Activated CD4-positive, alpha-beta T cell treated with anti-CD3 and anti-CD28 coated beads, Interleukin-2, amount 50 U/mL, for 1 hour (primary cell): ENCODE measurements around the gene PIP5K1A.
"Not testable (repeated sequence)": the region's sequence is repeated elsewhere in the genome, so short reads cannot be mapped to it uniquely, and the experiment has no call there.

Experiments
- DNase-seq: peaks from one replicate; pipeline ENCODE4 v3.0.0-alpha.2; 2020

The PIP5K1A gene

GRCh38 chr1:151193856-151194255, 4.5 kb upstream of the PIP5K1A start:
- DNase-seq = no peak

GRCh38 chr1:151194894-151195594, 3.3 kb upstream of the PIP5K1A start:
- DNase-seq = not testable (repeated sequence)

GRCh38 chr1:151196292-151196800, 2.0 kb upstream of the PIP5K1A start:
- DNase-seq = peak; percentile 49

GRCh38 chr1:151197863-151198253, 494 bp upstream of the PIP5K1A start:
- DNase-seq = no peak

GRCh38 chr1:151199873-151200581, 1.7 kb downstream of the PIP5K1A start:
- no peak for DNase-seq

GRCh38 chr1:151205381-151205965, 7.1 kb downstream of the PIP5K1A start:
- DNase-seq = not testable (repeated sequence)

- DNase-seq = no peak
Observed at GRCh38 chr1:151210830-151211229, 12.5 kb downstream of the PIP5K1A start.

GRCh38 chr1:151211972-151212705, 13.8 kb downstream of the PIP5K1A start:
- no peak for DNase-seq

- DNase-seq = no peak
Observed at GRCh38 chr1:151213560-151213959, 15.2 kb downstream of the PIP5K1A start.

GRCh38 chr1:151221616-151222015, 23.3 kb downstream of the PIP5K1A start:
- DNase-seq = no peak

GRCh38 chr1:151222130-151222529, 23.8 kb downstream of the PIP5K1A start:
- no peak for DNase-seq

- no peak for DNase-seq
Observed at GRCh38 chr1:151235235-151235634, 36.9 kb downstream of the PIP5K1A start.

GRCh38 chr1:151237678-151238466, 39.5 kb downstream of the PIP5K1A start:
- no peak for DNase-seq

- DNase-seq = no peak
Observed at GRCh38 chr1:151238467-151238739, 40.1 kb downstream of the PIP5K1A start.

GRCh38 chr1:151242442-151242841, 44.1 kb downstream of the PIP5K1A start:
- no peak for DNase-seq

- no peak for DNase-seq
Observed at GRCh38 chr1:151243683-151244216, 45.4 kb downstream of the PIP5K1A start.

- DNase-seq = no peak
Observed at GRCh38 chr1:151246786-151247185, 48.4 kb downstream of the PIP5K1A start.

GRCh38 chr1:151251656-151252470, 53.5 kb downstream of the PIP5K1A start:
- DNase-seq = peak; percentile 63

- DNase-seq = peak; percentile 93
Observed at GRCh38 chr1:151254217-151255213, 56.2 kb downstream of the PIP5K1A start, which contains the start of gene PSMD4. PSMD4 (plus strand) TSS chr1:151254734; CDS start chr1:151254783, 49 bp downstream.

GRCh38 chr1:151255381-151255780, 57.0 kb downstream of the PIP5K1A start:
- DNase-seq = no peak
